MG63 (cell line): ENCODE results near the gene FAM161A. TPM values are rescaled to one million over a fixed set of nuclear protein-coding genes. Genes with fewer than 3 reads are reported as not detected.
"Not testable (repeated sequence)": the region's sequence is repeated elsewhere in the genome, so short reads cannot be mapped to it uniquely, and the experiment has no call there.

Experiments used
- DNase-seq: peaks from one replicate; pipeline ENCODE4 v3.0.0-alpha.2; 2020
- H3K27me3 ChIP-seq: fragments of 250-450 bp; sonication (Bioruptor Pico); 2 replicates; pipeline ENCODE4 v1.5.1; 2020; ENCODE audit warnings: mild to moderate bottlenecking, moderate library complexity
- H3K36me3 ChIP-seq: fragments of 250-450 bp; sonication (Bioruptor Pico); 2 replicates; pipeline ENCODE4 v1.5.1; 2020; ENCODE audit warnings: mild to moderate bottlenecking, moderate library complexity
- H3K4me3 ChIP-seq: fragments of 250-450 bp; sonication (Bioruptor Pico); 2 replicates; pipeline ENCODE4 v1.5.1; 2020; ENCODE audit warnings: mild to moderate bottlenecking, moderate library complexity
- H3K9me3 ChIP-seq: fragments of 250-450 bp; sonication (Bioruptor Pico); 2 replicates; pipeline ENCODE4 v1.5.1; 2020; ENCODE audit warnings: mild to moderate bottlenecking, moderate library complexity
- total RNA-seq: library from RNA; depleted of rRNA; stranded (reverse); fragments of >200 nt; shearing (Covaris generic); gene quantifications from 2 replicates; pipeline ENCODE4 v1.2.3, GENCODE V29; 2014; ENCODE audit warnings: low replicate concordance

Gene FAM161A
- total RNA-seq, 1 experiment from 2014 or later, result 0.89 TPM

GRCh38 chr2:61854564-61855317 is 881 bp upstream of the FAM161A start:
- H3K36me3 ChIP-seq, result no peaks in the 10 kb centered on the region
- no peaks in the 10 kb centered on the region for H3K27me3 ChIP-seq
- DNase-seq, result peak; percentile 88
- H3K4me3 ChIP-seq, result peak overlapping the region; percentile 86
- no peaks in the 10 kb centered on the region for H3K9me3 ChIP-seq

DNA sequence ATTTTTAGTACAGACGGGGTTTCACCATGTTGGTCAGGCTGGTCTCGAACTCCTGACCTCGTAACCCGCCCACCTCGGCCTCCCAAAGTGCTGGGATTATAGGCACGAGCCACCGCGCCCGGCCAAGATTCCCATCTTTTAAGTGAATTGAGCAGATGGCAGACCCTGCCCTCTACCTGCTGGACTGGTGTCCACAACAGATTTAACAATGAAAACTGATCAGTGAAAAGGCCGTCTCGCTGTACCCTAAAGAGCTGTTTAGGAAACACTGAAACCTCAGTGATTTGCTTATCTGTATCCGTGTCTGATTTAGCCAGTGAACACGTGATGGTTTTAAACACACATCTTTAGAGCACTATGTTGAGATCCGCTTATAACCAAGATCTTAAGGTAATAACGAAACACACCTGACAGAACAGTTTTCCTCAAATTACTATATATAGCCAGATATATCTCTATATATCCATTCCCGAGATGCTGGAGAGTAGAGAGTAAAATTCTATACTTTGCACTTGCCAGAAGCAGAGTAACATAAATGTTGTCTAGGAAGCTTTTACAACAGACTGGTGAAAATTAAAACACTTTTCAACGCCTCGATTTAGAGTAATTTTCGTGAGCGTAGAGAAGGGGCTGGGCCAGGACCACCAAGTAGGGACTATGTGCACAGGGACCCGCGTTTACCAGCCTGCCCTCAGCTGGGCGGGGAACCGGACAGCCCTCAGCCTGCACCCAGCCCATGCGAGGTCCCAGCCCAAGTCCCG is 594 bp downstream of the FAM161A start:
- Histone ChIP-seq H3K36me3 (no peaks in the 10 kb centered on the region), H3K27me3 (no peaks in the 10 kb centered on the region), H3K4me3 (peak overlapping the region; percentile 86), H3K9me3 (no peaks in the 10 kb centered on the region)
- peak; percentile 76 for DNase-seq

- H3K4me3 ChIP-seq, DNase-seq, H3K9me3 ChIP-seq: not testable (repeated sequence)
Measured at GRCh38 chr2:61851270-61851669, 2.6 kb downstream of the FAM161A start.

DNA sequence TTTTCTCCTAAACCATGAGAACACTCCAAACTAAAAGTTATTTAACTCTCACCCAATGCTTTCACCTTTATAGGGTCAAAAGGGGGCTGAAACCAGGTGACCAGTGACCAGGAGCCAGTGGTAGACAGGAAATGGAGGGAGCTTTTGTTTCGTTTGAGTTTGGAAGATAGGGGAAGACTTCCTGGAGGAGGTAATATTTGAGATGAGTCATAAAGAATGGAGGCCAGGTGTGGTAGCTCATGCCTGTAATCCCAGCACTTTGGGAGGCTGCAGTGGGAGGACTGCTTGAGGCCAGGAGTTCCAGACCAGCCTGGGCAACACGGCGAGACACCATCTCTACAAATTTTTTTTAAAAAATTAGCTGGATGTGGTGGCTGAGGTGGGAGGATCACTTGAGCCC is 8.5 kb downstream of the FAM161A start:
- Histone ChIP-seq H3K27me3 (no peaks in the 10 kb centered on the region), H3K36me3 (no peaks in the 10 kb centered on the region), H3K4me3 (no peak overlapping the region), H3K9me3 (no peaks in the 10 kb centered on the region)
- no peak for DNase-seq

More at GRCh38 chr2:61851270-61851669, 2.6 kb downstream of the FAM161A start:
- H3K27me3 ChIP-seq, H3K36me3 ChIP-seq: not testable (repeated sequence)

- Histone ChIP-seq H3K36me3 (no peaks in the 10 kb centered on the region), H3K9me3 (no peaks in the 10 kb centered on the region), H3K4me3 (no peak overlapping the region), H3K27me3 (no peaks in the 10 kb centered on the region)
- DNase-seq, result no peak
Measured at GRCh38 chr2:61841286-61841685, 12.6 kb downstream of the FAM161A start.

DNA sequence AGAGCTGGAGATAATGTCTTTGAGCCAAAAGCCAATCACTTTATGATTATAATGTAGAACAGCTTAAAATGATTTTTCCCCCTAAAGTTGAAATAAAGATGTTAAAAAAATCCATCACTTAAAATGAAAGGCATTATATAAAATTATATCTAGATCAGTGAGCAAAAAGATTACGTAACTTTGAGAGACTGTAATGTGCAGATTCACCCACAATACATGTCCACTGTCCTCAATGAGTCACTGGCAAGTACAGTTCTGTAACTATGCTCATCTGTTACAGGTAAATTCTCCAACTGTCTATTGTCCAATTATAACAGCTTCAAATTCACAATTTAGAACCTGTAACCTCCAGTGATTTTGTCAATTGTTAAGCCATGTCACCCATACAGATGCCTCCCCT is 19.0 kb downstream of the FAM161A start:
- H3K36me3 ChIP-seq, result peaks cover 5% of the 10 kb centered on the region; the same call in 1 of the 2 replicates
- H3K9me3 ChIP-seq, result no peaks in the 10 kb centered on the region
- no peak for DNase-seq

GRCh38 chr2:61833971-61834370 is 19.9 kb downstream of the FAM161A start:
- Histone ChIP-seq H3K4me3 (no peak overlapping the region), H3K9me3 (no peaks in the 10 kb centered on the region), H3K27me3 (no peaks in the 10 kb centered on the region), H3K36me3 (peaks cover 5% of the 10 kb centered on the region; the same call in 1 of the 2 replicates)
- no peak for DNase-seq

More for the DNA sequence above, 19.0 kb downstream of the FAM161A start:
- H3K27me3 ChIP-seq, result no peaks in the 10 kb centered on the region
- H3K4me3 ChIP-seq, result no peak overlapping the region

DNA sequence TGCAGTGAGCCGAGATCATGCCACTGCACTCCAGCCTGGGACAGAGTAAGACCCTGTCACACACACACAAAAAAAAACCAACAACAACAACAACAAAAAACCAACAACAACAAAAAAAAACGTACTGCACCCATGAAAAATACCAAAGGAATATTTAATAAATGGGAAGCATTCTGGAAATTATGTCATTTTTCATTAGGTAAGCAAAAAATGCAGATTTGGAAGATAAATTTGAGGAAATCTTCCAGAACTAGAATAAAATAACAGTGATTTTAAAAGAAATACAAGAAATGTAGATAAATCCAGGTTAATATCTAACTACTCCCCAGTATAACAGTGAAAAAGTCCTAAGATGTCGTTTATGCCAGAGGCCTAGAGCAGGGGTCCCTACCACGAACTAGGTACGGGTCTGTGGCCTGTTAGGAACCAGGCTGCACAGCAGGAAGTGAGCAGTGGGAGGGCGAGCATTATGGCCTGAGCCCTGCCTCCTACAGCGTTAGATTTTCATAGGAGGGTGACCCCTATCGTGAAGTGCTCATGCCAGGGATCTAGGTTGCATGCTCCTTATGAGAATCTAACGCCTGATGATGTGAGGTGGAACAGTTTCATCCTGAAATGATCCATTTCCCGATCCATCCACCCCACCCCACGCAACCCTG is 21.5 kb downstream of the FAM161A start:
- no peak for DNase-seq
- H3K4me3 ChIP-seq, result no peak overlapping the region
- peaks cover 5% of the 10 kb centered on the region; the same call in 1 of the 2 replicates for H3K36me3 ChIP-seq
- no peaks in the 10 kb centered on the region for H3K27me3 ChIP-seq
- H3K9me3 ChIP-seq, result no peaks in the 10 kb centered on the region

- Histone ChIP-seq H3K4me3 (no peak overlapping the region), H3K36me3 (no peaks in the 10 kb centered on the region), H3K9me3 (no peaks in the 10 kb centered on the region)
Measured at GRCh38 chr2:61822255-61822654, 31.6 kb downstream of the FAM161A start.

DNA sequence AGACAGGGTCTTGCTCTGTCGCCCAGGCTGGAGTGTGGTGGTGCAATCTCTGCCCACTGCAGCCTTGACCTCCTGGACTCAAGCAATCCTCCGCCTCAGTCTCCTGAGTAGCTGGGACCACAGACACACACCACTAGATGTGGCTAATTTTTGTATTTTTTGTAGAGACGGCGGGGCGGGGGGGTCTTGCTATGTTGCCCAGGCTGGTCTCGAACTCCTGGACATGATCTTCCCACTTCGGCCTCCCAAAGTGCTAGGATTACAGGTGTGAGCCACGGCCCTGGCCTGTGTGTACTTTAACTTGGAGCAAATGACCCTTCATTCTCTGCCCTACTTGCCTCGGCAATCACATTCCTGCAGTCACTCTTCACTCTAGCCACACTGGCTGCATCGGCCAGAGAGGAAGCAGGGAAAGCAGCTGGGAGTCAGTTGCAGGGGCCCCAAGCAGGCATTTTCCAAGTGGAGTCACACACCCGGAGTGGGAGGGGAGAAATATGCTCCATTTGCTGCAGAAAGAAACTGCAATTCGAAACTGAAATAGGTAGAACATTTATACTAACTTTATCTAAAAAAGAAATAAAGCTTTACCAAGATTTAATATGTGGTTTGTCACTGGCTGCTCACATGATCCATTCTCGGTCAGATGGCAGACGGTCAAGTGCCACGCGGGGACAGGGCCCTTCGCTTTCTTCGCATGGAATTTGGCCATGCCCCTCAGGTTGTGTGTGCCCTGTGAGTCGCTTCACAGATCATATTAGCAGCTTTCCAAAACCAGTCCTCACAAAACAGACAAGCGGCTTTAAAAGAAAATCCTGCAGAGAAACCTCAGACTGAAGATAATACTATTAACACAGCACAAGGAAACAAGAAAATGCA is 37.1 kb downstream of the FAM161A start:
- H3K36me3 ChIP-seq, result no peaks in the 10 kb centered on the region
- DNase-seq, result no peak
- H3K27me3 ChIP-seq, result no peaks in the 10 kb centered on the region
- H3K4me3 ChIP-seq, result no peak overlapping the region
- H3K9me3 ChIP-seq, result no peaks in the 10 kb centered on the region

More at GRCh38 chr2:61822255-61822654, 31.6 kb downstream of the FAM161A start:
- no peak for DNase-seq
- H3K27me3 ChIP-seq, result no peaks in the 10 kb centered on the region

DNA sequence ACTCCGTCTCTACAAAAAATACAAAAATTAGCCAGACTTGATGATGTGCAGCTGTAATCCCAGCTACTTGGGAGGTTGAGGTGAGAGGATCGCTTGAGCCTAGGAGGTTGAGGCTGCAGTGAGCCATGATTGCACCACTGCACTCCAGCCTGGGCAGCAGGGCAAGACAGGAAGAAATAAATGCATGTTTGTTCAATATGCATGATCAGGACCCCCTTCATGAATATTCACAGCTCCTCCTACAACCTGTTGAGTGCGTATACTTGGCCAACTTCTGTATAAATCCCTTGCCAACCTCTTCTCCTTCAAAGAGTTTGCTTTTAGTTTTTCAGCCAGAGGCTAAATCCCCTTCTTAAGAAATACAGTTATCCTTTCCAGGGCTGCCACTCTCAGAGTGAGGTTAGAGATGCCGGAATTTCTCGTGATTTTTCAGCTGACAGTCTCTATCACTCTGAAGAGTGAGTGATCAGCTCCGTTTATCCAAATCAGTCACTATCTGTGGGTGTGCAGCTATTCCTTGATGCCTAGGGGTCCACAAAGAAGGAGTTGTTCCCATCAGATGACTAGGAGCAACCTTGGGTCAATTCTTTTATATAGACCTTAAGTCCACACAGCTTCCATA is 39.2 kb downstream of the FAM161A start:
- no peak for DNase-seq
- H3K4me3 ChIP-seq, result no peak overlapping the region
- H3K9me3 ChIP-seq, result no peaks in the 10 kb centered on the region
- no peaks in the 10 kb centered on the region for H3K27me3 ChIP-seq
- no peaks in the 10 kb centered on the region for H3K36me3 ChIP-seq

- DNase-seq, H3K27me3 ChIP-seq, H3K9me3 ChIP-seq, H3K4me3 ChIP-seq, H3K36me3 ChIP-seq: not testable (repeated sequence)
Measured at GRCh38 chr2:61813314-61813713, 40.5 kb downstream of the FAM161A start.

DNA sequence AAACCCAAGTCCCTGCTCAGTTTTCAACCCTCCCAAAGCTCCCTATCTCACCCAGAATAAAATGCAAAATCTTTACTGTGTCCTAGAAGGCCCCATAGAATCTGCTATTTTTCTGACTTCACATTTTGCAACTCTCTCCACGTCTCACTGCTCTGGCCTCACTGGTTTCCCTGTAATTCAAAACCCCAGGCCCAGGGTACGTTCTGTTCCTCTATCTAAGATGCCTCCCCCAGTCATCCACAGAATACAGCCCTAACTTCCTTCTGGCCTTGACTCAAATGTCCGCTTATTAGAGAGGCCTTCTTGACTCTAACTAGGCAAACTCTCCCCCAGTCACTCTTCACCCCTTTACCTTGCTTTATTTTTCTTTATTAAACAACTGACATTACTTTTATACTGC is 42.0 kb downstream of the FAM161A start:
- H3K9me3 ChIP-seq, result no peaks in the 10 kb centered on the region
- H3K27me3 ChIP-seq, result no peaks in the 10 kb centered on the region
- no peaks in the 10 kb centered on the region for H3K36me3 ChIP-seq
- H3K4me3 ChIP-seq, result no peak overlapping the region
- DNase-seq, result no peak

DNA sequence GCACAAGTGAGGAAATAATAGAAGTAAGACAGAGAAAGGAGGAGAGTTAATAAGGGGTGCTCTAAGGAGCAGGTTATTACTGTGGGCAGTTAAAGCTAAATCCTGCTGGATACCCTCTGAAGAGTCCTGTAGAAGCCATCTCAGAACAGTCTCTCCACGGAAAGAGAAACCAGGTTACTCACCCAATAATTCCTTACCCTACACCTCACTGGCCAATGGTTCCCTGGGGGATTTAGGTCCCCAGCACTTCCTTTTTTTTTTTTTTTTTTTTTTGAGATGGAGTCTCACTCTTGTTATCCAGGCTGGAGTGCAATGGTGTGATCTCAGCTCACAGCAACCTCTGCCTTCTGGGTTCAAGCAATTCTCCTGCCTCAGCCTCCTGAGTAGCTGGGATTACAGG is 43.7 kb downstream of the FAM161A start:
- H3K9me3 ChIP-seq, H3K27me3 ChIP-seq, H3K36me3 ChIP-seq, DNase-seq, H3K4me3 ChIP-seq: not testable (repeated sequence)

DNA sequence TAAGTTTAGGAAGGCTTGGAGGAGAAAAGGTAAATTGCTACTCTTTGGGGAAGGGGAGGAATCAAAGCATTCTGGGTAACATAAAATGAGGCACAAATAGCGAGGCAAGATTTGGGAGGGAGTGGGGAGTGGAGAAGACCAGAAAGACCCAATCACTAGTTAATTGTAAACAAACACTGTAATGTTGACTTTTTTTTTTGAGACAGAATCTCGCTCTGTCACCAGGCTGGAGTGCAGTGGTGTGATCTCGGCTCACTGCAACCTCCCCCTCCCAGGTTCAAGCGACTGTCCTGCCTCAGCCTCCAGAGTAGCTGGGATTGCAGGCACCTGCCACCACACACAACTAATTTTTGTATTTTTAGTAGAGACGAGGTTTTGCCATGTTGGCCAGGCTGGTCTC is 45.2 kb downstream of the FAM161A start:
- H3K9me3 ChIP-seq, DNase-seq, H3K4me3 ChIP-seq, H3K36me3 ChIP-seq, H3K27me3 ChIP-seq: not testable (repeated sequence)
